NT2/D1 (cell line): ENCODE results near the gene HORMAD2.

Experiments used
- SUZ12 ChIP-seq: IDR thresholded peaks from 2 replicates; pipeline ENCODE4 v1.6.1; 2011; ENCODE audit not compliant: insufficient read length, insufficient read depth; ENCODE audit errors: extremely low read depth
- YY1 ChIP-seq: IDR thresholded peaks from 2 replicates; pipeline ENCODE4 v1.6.1; 2011; ENCODE audit not compliant: insufficient read length, insufficient read depth
- ZNF274 ChIP-seq: IDR thresholded peaks from 2 replicates; pipeline ENCODE4 v1.6.1; 2011; ENCODE audit warnings: mild to moderate bottlenecking, low read depth, low read length

- TF ChIP-seq YY1 (no peak), SUZ12 (no peak), ZNF274 (no peak)
These were observed 63.0 kb downstream of the HORMAD2 start for GRCh38 chr22:30143265-30143664.
